Activated CD4-positive, alpha-beta T cell treated with anti-CD3 and anti-CD28 coated beads for 1 hour (primary cell): ENCODE data around the gene EDARADD.
A peak's percentile ranks its signal among the peaks of the same experiment; 100 is the strongest.
"Not testable (repeated sequence)": the region's sequence is repeated elsewhere in the genome, so short reads cannot be mapped to it uniquely, and the experiment has no call there.

ENCODE experiments used
- DNase-seq: peaks from one replicate; pipeline ENCODE4 v3.0.0-alpha.2; 2020

Gene EDARADD

DNA sequence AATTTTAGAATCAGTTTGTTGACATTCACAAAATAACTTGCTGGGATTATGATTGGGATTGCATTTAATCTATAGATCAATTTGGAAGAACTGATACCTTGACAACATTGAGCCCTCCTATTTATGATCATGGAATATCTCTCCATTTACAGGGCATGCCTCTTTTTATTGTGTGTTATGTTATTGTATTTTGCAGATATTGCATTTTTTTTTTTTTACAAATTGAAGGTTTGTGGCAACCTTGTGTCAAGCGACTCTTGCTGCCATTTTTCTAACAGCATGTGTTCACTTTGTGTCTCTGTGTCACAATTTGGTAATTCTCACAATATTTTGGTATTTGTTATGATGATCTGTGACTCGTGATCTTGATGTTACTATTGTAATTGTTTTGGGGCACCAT is 46.3 kb downstream of the EDARADD start:
- DNase-seq = no peak

DNA sequence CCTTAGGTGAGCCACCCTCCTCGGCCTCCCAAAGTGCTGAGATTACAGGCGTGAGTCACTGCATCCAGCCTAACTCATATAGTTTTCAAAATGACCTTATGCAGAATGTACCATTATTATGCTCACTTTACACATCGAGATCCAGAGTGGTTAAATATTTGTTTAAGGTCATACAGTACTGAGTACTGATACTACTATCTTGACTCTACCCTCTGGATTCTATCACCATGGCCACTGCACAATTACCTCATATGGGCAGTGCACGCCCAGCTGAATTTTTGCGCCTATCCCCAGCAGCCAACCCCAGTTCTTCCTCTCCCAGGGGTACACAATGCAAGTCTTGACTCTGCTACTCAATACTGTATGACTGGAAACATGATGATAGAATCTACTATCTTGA is 56.7 kb downstream of the EDARADD start:
- no peak for DNase-seq

DNA sequence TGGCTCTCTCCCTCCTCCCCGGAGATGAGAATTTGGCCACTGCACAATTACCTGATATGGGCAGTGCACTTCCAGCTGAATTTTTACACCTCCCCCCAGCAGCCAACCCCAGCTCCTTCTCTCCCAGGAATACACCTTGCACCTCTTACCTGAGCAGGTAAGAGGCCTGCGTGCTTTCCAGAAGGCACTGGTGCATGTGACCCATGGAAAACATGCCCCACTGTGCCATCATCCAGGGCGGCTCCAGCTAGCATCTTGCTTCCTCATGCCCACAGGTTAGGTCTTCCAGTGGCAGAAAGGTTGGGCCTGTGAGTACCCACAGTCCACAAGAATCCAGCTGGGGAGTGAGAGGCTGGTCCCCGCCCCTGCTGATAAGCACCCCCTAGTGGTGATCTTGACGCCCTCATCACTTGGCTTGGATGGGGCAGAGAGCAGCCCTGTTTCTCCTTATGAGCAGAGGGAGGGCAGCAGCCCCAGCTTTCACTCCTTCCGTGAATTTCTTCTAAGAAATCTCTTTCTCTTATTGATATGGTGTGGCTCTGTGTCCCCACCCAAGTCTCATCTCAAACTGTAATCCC is 57.8 kb downstream of the EDARADD start:
- peak; percentile 24 for DNase-seq

DNA sequence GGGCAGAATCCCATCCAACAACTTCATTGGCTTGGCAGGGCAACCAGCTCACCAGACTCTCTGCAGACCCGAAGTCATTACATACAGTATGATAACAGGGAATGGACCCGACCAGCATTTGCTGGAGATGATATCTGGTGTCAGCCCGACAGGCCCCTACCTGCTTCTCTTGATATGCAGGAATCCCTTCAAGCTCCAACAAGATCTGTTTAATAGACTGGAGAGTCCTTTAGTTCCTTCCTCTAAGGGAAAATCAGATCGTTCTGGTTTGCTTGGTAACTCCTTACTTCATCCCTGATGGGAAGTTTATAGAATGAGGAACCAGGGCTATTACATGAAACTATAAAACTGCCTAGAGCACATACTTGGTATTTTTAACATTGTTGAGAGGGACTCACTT is 61.2 kb downstream of the EDARADD start:
- DNase-seq = no peak

DNA sequence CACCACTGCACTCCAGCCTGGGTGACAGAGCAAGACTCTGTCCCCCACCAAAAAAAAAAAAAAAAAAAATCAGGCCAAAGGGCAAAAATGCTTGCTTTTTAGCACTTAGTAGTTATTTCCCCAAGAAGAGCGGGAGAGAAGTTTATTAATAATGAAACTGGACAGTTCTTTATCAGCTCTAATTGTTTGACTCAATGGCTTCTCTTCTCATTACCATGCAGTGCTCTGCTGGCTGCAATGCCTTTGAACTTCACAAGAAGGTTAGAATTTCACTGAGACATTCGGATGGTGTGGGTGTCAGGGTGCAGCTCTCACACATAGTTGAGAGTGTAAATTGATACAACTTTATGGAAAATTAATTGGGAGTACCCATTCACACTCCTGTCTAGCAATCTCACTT is 63.7 kb downstream of the EDARADD start:
- no peak for DNase-seq

DNA sequence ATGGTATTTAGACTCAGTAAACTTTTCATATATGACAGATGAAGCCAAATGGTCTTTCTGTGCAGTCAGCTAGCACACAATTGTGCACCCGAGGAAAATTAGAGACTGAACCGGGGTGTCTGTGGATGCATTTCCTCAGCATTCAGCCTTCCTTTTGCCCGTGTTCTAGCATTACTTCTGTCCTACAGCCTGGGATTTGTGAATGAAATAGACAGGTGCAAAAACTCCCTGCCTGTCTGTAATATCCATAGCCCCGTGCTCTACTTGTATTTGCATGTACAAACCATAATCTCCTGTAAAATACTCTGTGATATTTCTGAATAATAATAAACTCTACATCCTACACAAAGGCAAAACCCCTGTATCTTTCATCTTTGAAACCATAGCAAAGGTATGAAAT is 64.9 kb downstream of the EDARADD start:
- DNase-seq = no peak

DNA sequence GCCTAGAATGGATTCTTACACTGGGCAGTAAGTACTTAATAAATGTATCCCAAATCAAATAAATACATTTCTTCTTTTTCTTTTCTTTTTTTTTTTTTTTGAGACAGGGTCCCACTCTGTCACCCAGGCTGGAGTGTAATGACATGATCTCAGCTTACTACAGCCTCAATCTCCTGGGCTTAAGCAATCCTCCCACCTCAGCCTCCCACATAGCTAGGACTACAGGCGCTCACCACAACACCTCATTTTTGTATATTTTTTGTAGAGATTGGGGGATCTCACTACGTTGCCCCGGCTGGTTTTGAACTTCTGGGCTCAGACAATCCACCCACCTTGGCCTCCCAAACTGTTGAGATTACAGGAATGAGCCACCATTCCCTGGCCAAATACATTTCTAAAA is 66.0 kb downstream of the EDARADD start:
- DNase-seq = no peak

DNA sequence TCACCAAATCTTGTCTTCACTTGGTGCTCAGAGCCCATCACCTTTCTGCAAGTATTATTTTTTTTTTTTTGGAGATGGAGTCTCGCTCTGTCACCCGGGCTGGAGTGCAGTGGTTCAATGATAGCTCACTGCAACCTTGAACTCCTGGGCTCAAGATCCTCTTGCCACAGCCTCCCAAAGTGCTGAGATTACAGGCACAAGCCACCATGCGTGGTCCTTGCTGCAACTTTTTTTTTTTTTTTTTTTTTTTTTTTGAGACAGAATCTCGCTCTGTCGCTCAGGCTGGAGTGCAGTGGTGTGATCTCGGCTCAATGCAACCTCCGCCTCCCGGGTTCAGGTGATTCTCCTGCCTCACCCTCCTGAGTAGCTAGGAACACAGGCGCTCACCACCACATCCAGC is 70.1 kb downstream of the EDARADD start:
- not testable (repeated sequence) for DNase-seq

DNA sequence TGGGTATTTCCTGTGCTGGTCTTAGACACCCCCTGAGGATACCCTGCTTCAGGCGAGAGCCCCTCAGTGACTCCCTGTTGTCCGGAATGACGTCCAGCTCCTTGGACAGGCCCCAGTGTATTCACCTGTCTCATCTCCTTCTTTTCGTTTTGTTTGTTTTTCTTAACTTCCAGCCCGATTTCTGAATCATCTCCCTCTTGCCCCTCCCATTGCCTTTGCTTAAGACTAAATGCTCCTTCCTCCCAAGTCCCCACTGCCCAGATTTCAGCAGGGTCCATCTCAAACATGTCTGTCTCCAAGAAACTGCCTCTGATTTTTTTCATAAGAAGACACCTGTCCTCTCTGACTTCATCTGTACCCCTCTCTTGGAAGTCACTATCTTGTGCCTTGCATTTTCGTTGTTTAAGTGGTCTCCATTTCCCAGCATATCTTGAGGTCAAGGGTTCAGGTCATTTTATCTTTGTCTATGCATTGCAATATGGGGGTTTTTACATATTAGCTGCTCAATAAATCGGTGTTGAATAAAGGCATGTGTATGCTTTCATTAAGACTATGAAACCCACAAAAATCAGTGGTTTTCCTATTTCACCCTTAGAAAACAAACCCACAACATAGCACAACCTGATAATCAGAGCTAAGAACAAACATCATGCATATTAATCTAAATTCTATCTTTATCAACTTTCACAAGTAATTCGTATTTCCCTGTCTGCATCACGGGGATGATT is 71.3 kb downstream of the EDARADD start:
- no peak for DNase-seq

DNA sequence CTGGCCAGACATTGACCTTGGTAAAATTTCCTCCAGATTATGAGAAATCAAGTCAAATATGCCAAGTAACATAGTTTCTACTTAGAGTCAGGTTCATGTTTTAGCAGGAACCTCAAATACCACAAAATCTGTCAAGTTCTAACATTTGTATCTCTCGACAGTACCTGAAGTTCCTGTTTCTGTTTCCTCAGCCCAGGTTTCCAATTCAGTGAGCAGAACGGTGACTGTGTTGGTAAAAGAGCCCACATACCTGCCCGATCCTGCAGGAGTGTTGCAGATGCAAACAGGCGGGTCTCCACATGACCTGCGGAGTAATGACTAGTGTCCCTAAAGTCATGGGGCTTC is 71.8 kb downstream of the EDARADD start:
- DNase-seq = no peak

DNA sequence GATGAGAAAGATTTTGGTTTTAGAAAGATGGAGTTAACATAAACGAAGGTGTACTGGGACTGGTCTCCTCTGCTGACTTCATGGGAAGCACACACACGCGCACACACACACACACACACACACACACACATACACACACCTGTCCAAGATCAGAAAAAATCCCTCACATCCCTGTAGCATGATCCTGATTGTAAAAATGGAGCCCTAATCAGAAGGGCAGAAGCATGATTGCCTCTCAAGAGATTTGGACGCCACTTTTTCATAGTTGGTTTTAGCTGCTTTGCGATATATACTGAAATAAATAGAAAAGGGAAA is 73.2 kb downstream of the EDARADD start:
- no peak for DNase-seq

DNA sequence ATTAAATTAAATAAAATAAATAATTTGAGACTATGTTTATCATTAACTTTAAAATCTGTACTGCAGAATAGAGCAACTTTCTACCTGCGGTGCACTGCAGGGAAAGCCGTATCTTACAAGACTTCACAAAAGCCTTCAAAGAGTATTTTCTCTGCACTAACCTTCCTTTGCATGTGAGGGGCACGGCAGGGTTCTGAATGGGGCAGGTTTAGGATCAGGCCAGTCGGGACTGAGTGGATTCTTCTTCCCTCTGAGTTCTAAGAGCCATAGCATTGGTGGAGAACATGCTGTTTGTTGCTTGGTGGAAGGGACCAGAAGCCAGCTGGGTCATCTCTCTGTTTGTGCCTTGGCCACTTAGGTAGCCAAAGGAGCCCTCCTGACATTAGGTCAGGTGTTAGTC is 74.5 kb downstream of the EDARADD start:
- no peak for DNase-seq

DNA sequence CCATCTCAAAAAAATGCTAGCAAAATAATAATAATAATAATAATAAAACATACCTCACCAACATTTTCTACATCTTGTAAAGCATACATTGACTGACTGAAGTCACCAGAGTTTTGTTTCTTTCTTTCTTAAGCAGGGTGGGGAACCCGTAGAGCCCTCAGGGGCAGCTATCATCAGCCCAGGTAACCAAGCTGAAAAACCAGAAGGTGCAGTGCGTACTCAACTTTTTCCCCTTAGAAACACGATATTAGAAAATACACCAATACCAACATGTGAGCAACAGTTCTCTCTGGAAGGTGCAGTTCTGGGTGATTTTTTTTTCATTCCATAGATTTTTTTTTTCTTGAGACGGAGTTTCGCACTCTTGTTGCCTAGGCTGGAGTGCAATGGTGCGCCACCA is 75.4 kb downstream of the EDARADD start:
- no peak for DNase-seq

DNA sequence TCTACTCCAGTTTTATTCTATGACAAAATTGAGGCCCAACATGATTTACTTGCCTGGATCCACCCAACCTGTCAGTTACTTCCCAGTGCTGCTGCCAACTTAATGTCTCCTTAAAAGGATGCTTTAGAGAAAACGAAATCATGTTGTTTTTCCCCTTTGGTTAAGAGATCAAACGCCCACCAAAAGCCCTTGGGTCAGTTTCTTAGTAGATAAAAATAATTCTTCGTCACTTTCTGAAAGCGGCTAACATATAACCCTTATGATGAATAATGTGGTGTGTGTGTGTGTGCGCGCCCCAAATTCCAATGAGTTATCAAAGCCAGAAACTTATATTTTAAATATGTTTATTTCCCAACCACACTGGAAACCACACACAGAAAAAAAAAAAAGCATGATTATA is 77.0 kb downstream of the EDARADD start:
- no peak for DNase-seq

DNA sequence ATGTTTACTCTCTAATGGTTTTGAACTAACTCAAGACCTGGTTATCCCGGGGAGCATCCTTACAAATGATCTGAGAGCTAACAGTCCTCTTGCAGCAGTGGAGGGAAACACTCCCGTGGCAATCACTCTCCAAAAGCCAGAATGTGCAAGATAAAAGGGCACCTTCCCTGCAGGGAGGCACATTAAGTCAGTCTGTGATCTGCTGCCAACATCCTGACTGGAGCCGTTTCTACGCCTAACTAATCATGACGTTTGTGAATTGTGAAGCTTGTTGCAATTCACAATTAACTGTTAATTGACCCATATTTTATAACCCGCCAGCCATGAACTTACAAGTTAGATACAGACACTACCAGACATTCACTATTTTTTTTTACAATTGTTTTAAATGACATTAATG is 77.6 kb downstream of the EDARADD start:
- DNase-seq = no peak

DNA sequence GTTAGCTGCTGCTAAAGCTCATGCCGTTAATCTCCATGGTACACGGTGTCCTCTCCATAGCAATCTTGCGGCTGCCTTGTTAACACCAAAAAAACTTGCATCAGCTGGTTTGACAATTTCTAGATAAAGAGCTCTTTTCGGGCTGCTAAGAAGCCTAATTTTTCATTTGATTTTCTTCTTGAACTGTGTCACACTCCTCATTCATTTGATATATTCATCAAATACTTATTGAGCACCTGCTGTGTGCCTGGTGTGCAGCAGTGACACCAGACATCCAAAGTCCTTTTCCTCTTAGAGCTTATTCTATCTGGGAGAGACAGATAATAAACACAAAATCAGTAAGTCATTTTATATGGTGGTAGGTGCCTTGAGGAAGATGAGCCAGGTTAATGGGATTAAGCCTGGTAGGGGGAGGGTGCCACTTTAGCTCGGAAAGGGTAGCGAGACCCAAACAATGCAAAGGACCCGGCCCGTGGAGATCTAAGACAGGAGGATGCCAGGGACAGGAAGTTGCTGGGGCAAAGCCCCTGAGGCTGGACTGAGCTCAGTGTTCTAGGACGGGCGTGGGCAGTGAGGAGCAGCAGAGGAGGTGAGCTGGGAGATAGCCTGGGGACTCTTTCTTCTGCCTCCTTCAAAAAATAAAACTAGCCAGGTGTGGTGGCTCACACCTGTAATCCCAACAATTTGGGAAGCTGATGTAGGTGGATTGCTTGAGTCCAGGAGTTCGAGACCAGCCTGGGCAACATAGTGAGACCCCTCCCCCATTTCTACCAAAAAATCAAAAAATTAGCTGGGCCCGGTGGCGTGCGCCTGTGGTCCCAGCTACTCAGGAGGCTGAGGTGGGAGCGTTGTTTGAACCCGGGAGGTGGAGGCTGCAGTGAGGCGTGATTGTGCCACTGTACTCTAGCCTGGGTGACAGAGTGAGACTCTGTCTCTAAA is 79.0 kb downstream of the EDARADD start:
- DNase-seq = no peak

DNA sequence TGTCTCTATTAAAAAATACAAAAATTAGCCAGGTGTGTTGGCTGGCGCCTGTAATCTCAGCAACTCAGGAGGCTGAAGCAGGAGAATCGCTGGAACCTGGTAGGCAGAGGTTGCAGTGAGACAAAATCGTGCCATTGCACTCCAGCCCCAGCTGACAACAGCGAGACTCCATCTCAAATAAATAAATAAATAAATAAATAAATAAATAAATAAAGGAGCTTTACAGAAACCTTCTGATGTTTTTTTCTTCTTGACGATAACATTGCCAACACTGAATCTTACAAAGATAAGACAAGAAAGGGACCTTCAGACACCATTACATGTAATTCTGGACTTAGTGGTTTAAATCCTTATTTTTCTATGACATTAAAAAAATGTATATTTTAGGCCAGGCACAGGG is 81.9 kb downstream of the EDARADD start:
- no peak for DNase-seq

DNA sequence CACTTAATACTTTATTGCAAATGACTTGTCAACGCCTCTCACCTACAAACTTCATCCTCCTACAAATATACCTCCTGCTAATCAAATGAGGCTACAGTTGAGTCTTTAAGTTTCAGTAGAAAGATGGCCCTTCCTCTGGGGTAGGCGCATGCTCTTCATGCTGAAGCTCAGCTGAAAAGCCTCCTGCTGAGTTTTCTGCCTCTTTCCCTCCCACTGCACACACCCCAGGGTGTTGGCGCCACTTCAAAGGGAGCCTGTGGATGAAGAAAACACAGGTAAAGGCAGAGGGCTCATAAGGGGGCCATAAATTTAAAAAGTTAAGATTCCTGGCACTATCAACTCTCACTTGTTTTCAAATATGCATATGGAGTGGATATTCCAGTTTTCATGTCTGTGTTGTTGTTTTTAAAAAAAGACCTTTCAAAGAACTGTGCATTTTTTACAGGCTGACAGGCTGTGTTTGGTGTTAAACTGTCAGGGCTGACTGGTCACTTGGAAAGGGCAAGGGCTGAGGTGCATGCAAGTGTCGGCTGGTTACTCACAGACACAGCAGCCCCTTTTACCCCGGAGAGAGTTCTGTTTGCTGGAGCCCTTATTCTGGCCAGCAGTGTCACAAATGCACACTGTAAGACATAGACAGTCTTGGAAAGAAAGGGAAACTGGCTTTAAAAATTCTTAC is 86.8 kb downstream of the EDARADD start:
- no peak for DNase-seq

DNA sequence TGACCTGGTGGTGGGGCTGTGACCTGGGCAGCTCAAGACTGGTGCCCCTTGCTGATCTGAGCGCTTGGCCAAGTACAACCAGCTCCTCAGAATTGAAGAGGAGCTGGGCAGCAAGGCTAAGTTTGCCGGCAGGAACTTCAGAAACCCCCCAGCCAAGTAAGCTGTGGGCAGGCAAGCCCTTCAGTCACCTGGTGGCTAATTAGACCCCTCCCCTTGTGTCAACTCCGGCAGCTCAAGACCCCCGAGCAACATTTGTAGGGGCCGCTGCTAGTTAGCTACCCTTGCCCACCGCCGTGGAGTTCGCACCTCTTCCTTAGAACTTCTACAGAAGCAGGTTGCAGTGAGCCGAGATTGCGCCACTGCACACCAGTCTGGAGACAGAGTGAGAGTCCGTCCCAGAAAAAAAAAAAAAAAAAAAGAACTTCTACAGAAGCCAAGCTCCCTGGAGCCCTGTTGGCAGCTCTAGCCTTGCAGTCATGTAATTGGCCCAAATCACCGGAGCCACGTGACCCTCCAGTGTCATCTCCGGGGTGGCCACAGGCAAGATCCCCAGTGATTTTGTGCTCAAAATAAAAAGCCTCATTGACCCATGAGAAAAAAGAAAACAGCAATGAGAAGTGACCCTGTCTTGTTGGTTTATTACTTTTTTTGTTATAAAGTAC is 90.4 kb downstream of the EDARADD start:
- no peak for DNase-seq

DNA sequence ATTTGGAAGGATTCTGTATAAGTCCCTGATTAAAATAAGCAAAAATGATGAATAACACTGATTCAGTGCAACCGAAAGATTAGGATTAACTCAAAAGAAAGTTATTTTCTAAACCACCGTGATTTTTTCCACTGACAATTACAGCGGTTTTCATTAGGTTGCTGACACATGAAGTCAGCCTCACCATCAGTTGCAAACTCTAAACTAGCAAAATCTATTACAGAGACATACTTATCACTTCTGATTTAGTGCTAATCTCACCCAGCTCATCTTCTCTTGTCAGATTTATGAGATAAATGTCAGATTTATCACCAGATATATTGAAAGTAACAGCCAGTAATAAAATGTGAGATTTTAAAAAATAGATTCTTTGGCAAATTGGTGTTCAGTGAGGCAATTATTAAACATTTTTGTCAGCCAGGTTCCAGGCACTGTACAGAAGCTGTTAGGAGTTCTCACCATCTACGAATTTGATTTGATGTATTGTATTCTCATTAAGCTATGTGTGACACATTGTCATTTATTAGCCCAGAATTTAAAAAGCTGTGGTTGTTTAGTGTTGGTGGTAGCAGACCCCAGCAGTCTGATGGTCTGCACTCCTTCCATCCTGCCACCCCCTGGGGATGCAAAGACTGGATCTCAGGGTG is 92.4 kb downstream of the EDARADD start:
- DNase-seq = no peak

DNA sequence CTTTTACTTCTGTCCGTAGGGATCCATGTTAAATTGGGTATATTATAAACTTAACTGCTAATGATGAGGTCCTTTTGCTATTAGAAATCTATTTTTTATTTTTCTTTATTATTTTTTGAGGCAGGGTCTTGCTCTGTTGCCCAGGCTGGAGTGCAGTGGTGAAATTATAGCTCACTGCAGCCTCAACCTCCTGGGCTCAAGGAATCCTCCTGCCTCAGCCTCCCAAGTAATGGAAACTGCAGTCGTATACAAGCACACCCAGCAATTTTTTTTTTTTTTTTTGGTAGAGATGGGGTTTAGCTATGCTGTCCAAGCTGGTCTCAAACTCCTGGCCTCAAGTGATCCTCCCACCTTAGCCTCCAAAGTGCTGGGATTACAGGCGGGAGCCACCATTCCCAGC is 95.1 kb downstream of the EDARADD start:
- not testable (repeated sequence) for DNase-seq

DNA sequence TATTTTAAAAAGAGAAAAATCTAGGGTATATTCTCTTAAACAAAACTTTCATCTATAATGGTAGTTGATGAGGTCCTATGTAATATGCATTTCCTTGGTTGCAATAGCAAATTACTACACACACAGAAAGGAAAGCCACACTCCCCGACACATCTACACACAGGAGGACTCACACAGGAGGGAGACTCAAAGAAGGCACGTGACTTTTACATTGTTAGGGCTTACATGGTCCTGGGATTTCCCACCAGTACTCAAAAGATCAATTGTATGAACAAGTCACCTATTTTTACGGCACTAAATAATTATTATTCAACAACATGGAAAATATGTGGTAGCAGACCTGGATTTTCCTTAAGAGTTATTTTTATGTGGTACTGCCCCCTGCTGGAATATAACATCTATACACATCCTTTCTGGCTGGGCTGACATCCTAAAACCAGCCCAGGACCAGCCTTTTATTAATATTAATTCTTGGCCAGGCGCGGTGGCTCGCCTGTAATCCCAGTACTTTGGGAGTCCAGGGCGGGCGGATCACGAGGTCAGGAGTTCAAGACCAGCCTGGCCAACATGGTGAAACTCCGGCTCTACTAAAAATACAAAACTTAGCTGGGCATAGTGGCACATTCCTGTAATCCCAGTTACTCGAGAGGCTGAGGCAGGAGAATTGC is 95.8 kb downstream of the EDARADD start:
- no peak for DNase-seq
